ENCODE results near the gene FRMPD4. TPM values are rescaled to one million over a fixed set of nuclear protein-coding genes. Genes with fewer than 3 reads are reported as not detected.

The FRMPD4 gene
- total RNA-seq, 1 experiment from 2014 or later = not detected

DNA sequence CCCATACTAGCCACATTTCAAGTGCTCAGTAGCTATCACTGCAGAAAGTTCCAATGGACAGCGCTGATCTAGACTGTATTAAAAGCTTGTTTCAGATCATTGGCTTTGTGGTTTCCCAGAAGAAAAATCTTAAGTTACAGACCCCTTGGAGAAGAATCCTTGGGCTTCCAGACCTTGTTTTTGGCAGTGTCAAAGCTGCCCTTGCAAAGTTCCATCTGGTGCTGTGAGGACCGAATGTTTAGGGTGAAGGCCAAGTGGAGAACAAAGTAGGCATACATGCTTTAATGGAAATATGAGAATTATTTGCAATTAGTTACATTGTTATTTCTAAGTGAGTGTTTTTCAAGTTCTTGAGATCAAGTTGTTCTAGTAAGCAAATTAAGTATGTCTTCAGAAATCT, 144.7 kb downstream of the FRMPD4 start:
- no peak for DNase-seq
- BruUV-seq (replicated peaks) = no TSS peak
- no peak overlapping the region for H3K4me3 Mint-ChIP-seq (ENCODE audit: unreplicated experiment)
- no peaks in the 10 kb centered on the region for H3K4me1 Mint-ChIP-seq (ENCODE audit: low read depth, unreplicated experiment)
- ChIA-PET CTCF (no interaction called here), POLR2A (no interaction called here)
- Histone ChIP-seq H3K4me1 (no peaks in the 10 kb centered on the region), H3K36me3 (ENCODE audit: control insufficient read depth, insufficient read depth, low read length) (no peaks in the 10 kb centered on the region), H3K9me3 (no peaks in the 10 kb centered on the region), H3K4me3 (ENCODE audit: low read depth, low read length) (no peak overlapping the region), H3K27me3 (replicated peaks; ENCODE audit: control insufficient read depth, insufficient read depth, low read length) (no peaks in the 10 kb centered on the region)
- H3K9me3 Mint-ChIP-seq (ENCODE audit: unreplicated experiment) = no peaks in the 10 kb centered on the region
- no peaks in the 10 kb centered on the region for H3K27me3 Mint-ChIP-seq (ENCODE audit: insufficient read depth, unreplicated experiment)
- H3K27ac Mint-ChIP-seq (ENCODE audit: unreplicated experiment) = no peak overlapping the region
- TF ChIP-seq, protein P1, sequence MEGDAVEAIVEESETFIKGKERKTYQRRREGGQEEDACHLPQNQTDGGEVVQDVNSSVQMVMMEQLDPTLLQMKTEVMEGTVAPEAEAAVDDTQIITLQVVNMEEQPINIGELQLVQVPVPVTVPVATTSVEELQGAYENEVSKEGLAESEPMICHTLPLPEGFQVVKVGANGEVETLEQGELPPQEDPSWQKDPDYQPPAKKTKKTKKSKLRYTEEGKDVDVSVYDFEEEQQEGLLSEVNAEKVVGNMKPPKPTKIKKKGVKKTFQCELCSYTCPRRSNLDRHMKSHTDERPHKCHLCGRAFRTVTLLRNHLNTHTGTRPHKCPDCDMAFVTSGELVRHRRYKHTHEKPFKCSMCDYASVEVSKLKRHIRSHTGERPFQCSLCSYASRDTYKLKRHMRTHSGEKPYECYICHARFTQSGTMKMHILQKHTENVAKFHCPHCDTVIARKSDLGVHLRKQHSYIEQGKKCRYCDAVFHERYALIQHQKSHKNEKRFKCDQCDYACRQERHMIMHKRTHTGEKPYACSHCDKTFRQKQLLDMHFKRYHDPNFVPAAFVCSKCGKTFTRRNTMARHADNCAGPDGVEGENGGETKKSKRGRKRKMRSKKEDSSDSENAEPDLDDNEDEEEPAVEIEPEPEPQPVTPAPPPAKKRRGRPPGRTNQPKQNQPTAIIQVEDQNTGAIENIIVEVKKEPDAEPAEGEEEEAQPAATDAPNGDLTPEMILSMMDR (IDR thresholded peaks at IDR 0.05; ENCODE audit: insufficient read depth in 1 of 2, low read depth in 1 of 2, low read length in 1 of 2, severe bottlenecking in 1 of 2, unreplicated experiment in 1 of 2) = no peak
- no peaks in the 10 kb centered on the region for H3K36me3 Mint-ChIP-seq (ENCODE audit: insufficient read depth, unreplicated experiment)
- intact Hi-C loops (cut with micrococcal nuclease; ENCODE audit: unreplicated experiment) = no loop called here

DNA sequence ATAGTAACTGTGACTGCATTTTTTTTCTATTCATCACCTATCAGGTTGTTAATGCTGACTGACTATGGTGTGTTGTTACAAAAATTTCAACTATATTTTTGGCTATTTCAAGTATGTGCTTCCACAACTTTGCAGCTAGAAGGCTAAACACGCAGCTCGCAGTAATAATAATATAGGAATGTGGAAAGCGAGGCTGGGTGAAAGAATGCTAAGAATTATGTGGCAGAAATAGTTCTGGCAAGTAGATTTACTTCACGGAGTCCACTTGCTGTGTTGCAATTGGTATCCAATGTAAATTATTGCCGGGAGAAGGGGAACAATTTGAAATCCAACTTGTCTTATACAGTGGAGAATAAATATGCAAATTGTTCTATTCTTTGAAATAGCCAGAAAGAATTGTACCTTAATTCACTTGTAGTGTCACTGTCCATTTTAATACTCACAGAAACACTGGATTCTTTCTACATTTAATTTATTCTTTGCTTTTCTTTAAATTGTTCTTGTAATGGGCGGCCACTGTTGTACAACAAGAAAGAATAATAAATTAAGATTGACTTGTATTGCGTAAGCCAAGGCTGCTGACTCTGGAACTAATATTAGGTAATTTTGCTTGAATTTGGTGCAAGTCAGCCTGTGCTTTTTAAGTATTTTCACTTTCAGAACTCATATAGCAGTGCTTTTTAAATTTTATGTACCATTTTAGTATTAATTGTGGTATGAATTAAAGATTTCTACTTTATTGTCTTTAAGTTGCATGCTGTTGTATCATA, 154.9 kb downstream of the FRMPD4 start:
- H3K27me3 ChIP-seq (replicated peaks; ENCODE audit: control insufficient read depth, insufficient read depth, low read length) = no peaks in the 10 kb centered on the region
- H3K4me1 Mint-ChIP-seq (ENCODE audit: low read depth, unreplicated experiment) = no peaks in the 10 kb centered on the region
- no peak for DNase-seq
- POLR2A ChIA-PET = no interaction called here
- H3K36me3 ChIP-seq (ENCODE audit: control insufficient read depth, insufficient read depth, low read length) = no peaks in the 10 kb centered on the region
- H3K4me3 ChIP-seq (ENCODE audit: low read depth, low read length) = no peak overlapping the region
- no peaks in the 10 kb centered on the region for H3K9me3 Mint-ChIP-seq (ENCODE audit: unreplicated experiment)
- no peaks in the 10 kb centered on the region for H3K9me3 ChIP-seq
- H3K27me3 Mint-ChIP-seq (ENCODE audit: insufficient read depth, unreplicated experiment) = peaks cover 15% of the 10 kb centered on the region
- H3K27ac Mint-ChIP-seq (ENCODE audit: unreplicated experiment) = no peak overlapping the region
- intact Hi-C loops (cut with micrococcal nuclease; ENCODE audit: unreplicated experiment) = no loop called here
- CTCF ChIA-PET = no interaction called here
- no peaks in the 10 kb centered on the region for H3K36me3 Mint-ChIP-seq (ENCODE audit: insufficient read depth, unreplicated experiment)
- no peak overlapping the region for H3K4me3 Mint-ChIP-seq (ENCODE audit: unreplicated experiment)
- BruUV-seq (replicated peaks) = no TSS peak
- TF ChIP-seq, protein P1 (IDR thresholded peaks at IDR 0.05; ENCODE audit: insufficient read depth in 1 of 2, low read depth in 1 of 2, low read length in 1 of 2, severe bottlenecking in 1 of 2, unreplicated experiment in 1 of 2) = no peak
- H3K4me1 ChIP-seq = no peaks in the 10 kb centered on the region

DNA sequence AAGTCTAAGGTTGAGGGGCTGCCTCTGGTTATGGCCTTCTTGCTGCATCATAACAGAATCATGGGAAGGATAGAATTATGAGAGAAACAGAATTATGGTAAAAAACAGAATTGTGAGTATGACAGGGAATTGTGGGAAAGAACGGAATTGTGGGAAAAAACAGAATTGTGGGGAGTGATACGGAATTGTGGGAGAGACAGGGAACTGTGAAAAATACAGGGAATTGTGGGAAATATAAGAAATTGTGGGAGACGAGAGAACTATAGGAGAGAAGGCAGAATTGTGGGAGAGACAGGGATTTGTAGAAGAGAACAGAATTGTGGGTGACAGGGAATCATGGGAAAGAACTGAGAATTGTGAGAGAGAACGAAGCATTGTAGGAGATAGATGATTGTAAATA, 159.1 kb downstream of the FRMPD4 start:
- Mint-ChIP-seq H3K4me1 (ENCODE audit: low read depth, unreplicated experiment) (no peaks in the 10 kb centered on the region), H3K27ac (ENCODE audit: unreplicated experiment) (no peak overlapping the region), H3K4me3 (ENCODE audit: unreplicated experiment) (no peak overlapping the region), H3K27me3 (ENCODE audit: insufficient read depth, unreplicated experiment) (peaks cover 11% of the 10 kb centered on the region), H3K36me3 (ENCODE audit: insufficient read depth, unreplicated experiment) (no peaks in the 10 kb centered on the region), H3K9me3 (ENCODE audit: unreplicated experiment) (no peaks in the 10 kb centered on the region)
- CTCF ChIA-PET = no interaction called here
- no peaks in the 10 kb centered on the region for H3K9me3 ChIP-seq
- H3K36me3 ChIP-seq (ENCODE audit: control insufficient read depth, insufficient read depth, low read length) = no peaks in the 10 kb centered on the region
- intact Hi-C loops (cut with micrococcal nuclease; ENCODE audit: unreplicated experiment) = no loop called here
- no TSS peak for BruUV-seq (replicated peaks)
- POLR2A ChIA-PET = no interaction called here
- no peak for DNase-seq
- H3K4me3 ChIP-seq (ENCODE audit: low read depth, low read length) = no peak overlapping the region
- H3K4me1 ChIP-seq = no peaks in the 10 kb centered on the region
- TF ChIP-seq, protein P1 (IDR thresholded peaks at IDR 0.05; ENCODE audit: insufficient read depth in 1 of 2, low read depth in 1 of 2, low read length in 1 of 2, severe bottlenecking in 1 of 2, unreplicated experiment in 1 of 2) = no peak
- no peaks in the 10 kb centered on the region for H3K27me3 ChIP-seq (replicated peaks; ENCODE audit: control insufficient read depth, insufficient read depth, low read length)
